Coronary artery (tissue), 2 donors: ENCODE results near the gene S100A3.
A peak's percentile ranks its signal among the peaks of the same experiment; 100 is the strongest.
"Not testable (repeated sequence)": the region's sequence is repeated elsewhere in the genome, so short reads cannot be mapped to it uniquely, and the experiment has no call there.

ENCODE experiments used
- DNase-seq: peaks from one replicate; pipeline ENCODE4 v3.0.0-alpha.2; 2017; ENCODE audit warnings: low spot score
- H3K27ac ChIP-seq, 2 donors: fragments of 200-600 bp; sonication (generic); one replicate each; pipeline ENCODE4 v1.5.1; 2016 to 2019
- H3K4me3 ChIP-seq: fragments of 200-600 bp; sonication (generic); 2 replicates; pipeline ENCODE4 v1.5.1; 2016; ENCODE audit warnings: mild to moderate bottlenecking, moderate library complexity
- TF ChIP-seq, protein P1 (sequence below): fragments of 200-600 bp; sonication (generic); IDR thresholded peaks from one replicate; pipeline ENCODE4 v1.5.1; 2019; ENCODE audit warnings: antibody characterized with exemption

The S100A3 gene

GRCh38 chr1:153568367-153569099, 19.5 kb upstream of the S100A3 start:
- DNase-seq: peak; percentile 92
- H3K4me3 ChIP-seq: peak overlapping the region; percentile 59
- TF ChIP-seq, protein P1, sequence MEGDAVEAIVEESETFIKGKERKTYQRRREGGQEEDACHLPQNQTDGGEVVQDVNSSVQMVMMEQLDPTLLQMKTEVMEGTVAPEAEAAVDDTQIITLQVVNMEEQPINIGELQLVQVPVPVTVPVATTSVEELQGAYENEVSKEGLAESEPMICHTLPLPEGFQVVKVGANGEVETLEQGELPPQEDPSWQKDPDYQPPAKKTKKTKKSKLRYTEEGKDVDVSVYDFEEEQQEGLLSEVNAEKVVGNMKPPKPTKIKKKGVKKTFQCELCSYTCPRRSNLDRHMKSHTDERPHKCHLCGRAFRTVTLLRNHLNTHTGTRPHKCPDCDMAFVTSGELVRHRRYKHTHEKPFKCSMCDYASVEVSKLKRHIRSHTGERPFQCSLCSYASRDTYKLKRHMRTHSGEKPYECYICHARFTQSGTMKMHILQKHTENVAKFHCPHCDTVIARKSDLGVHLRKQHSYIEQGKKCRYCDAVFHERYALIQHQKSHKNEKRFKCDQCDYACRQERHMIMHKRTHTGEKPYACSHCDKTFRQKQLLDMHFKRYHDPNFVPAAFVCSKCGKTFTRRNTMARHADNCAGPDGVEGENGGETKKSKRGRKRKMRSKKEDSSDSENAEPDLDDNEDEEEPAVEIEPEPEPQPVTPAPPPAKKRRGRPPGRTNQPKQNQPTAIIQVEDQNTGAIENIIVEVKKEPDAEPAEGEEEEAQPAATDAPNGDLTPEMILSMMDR: peak; percentile 98
- peak overlapping the region; percentile 99 to 100 for H3K27ac ChIP-seq

- TF ChIP-seq, protein P1: no peak
- no peak for DNase-seq
- Histone ChIP-seq H3K27ac (peak overlapping the region; percentile 99 to 100), H3K4me3 (peak overlapping the region; percentile 59)
Measured at GRCh38 chr1:153567621-153568366, 18.7 kb upstream of the S100A3 start.

GRCh38 chr1:153566414-153567371, 17.6 kb upstream of the S100A3 start:
- DNase-seq: peak; percentile 99
- TF ChIP-seq, protein P1: no peak
- H3K4me3 ChIP-seq: peak overlapping the region; percentile 57
- peak overlapping the region; percentile 99 to 100 for H3K27ac ChIP-seq

- H3K27ac ChIP-seq: peak within 1 kb of the TSS; percentile 99 to 100
- TF ChIP-seq, protein P1: no peak
- peak within 1 kb of the TSS; percentile 57 for H3K4me3 ChIP-seq
- DNase-seq: peak; percentile 83
Measured at GRCh38 chr1:153565529-153566374, 16.7 kb upstream of the S100A3 start, which contains the start of gene S100A2. S100A2 (minus strand) TSS chr1:153565844; CDS start chr1:153563877, 1,967 bp downstream.

DNA sequence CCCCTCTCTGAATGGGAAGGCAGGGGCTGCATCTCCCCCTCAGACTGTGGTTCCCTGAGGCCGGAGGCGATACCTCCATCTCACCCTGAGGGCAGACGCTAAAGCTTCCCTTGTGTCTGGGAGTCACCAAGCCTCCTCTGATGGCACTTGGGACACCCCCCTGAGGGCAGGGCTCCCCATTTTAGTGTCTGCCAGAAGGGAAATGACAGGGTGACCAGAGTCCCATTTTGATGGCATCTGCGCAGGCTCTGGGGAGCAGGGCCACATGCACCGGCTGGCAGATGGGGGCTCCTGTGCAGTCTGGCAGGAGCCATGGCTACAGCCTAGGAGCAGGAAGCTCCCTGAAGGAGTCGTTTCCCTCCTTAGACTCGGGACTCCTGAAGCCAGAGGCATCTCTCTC, 14.9 kb upstream of the S100A3 start:
- H3K4me3 ChIP-seq: no peak overlapping the region
- H3K27ac ChIP-seq: no peak overlapping the region
- TF ChIP-seq, protein P1: no peak
- no peak for DNase-seq

DNA sequence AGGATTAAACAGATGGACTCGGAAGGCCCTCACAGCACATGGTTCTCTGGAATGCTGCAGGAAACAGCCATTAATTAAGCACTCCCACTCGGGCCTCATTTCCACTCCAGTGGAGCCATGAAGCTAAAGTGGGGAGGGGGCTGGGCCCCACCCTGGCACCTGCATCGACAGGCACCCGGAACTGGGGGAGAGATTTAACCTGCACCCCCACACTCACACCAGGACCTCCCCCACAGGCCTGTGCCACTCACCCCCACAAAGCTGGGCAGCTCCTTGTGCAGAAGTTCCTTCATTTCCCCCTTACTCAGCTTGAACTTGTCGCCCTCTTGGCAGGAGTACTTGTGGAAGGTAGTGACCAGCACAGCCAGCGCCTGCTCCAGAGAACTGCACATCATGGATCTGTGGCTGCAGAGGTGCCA, 14.4 kb upstream of the S100A3 start:
- Histone ChIP-seq H3K4me3 (no peak overlapping the region), H3K27ac (no peak overlapping the region)
- no peak for DNase-seq
- TF ChIP-seq, protein P1: no peak

- not testable (repeated sequence) for DNase-seq, H3K27ac ChIP-seq, H3K4me3 ChIP-seq
Measured at GRCh38 chr1:153562021-153562420, 13.0 kb upstream of the S100A3 start.
